DOHH2 (cell line): ENCODE measurements around the gene DHRS12.

Source experiments
- EZH2phosphoT487 ChIP-seq: fragments of 200-600 bp; sonication (generic); IDR thresholded peaks from 2 replicates; pipeline ENCODE4 v1.6.1; 2017; ENCODE audit warnings: borderline replicate concordance, mild to moderate bottlenecking, antibody characterized with exemption, low read length, moderate library complexity, mixed read lengths
- TF ChIP-seq, protein P1 (sequence below): fragments of 200-600 bp; sonication (generic); IDR thresholded peaks from one replicate; pipeline ENCODE4 v1.5.1; 2014; ENCODE audit warnings: antibody characterized with exemption, mild to moderate bottlenecking, low read depth, low read length; ENCODE audit not compliant: poor library complexity, severe bottlenecking

- TF ChIP-seq, protein P1, sequence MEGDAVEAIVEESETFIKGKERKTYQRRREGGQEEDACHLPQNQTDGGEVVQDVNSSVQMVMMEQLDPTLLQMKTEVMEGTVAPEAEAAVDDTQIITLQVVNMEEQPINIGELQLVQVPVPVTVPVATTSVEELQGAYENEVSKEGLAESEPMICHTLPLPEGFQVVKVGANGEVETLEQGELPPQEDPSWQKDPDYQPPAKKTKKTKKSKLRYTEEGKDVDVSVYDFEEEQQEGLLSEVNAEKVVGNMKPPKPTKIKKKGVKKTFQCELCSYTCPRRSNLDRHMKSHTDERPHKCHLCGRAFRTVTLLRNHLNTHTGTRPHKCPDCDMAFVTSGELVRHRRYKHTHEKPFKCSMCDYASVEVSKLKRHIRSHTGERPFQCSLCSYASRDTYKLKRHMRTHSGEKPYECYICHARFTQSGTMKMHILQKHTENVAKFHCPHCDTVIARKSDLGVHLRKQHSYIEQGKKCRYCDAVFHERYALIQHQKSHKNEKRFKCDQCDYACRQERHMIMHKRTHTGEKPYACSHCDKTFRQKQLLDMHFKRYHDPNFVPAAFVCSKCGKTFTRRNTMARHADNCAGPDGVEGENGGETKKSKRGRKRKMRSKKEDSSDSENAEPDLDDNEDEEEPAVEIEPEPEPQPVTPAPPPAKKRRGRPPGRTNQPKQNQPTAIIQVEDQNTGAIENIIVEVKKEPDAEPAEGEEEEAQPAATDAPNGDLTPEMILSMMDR, result no peak
- no peak for TF ChIP-seq EZH2phosphoT487
These were observed 43.4 kb downstream of the DHRS12 start for GRCh38 chr13:51760592-51760991.
